ENCODE measurements around the gene COPB1.

Gene COPB1

GRCh38 chr11:14448240-14448639, 51.4 kb downstream of the COPB1 start:
- no peak overlapping the region for H3K27ac ChIP-seq
- TF ChIP-seq ZFX (IDR thresholded peaks at IDR 0.05) (no peak), CTCF (conservative IDR thresholded peaks at IDR 0.05) (no peak)

- no peak for TF ChIP-seq CTCF (conservative IDR thresholded peaks at IDR 0.05)
- no peak for TF ChIP-seq ZFX (IDR thresholded peaks at IDR 0.05)
- H3K27ac ChIP-seq, result no peak overlapping the region
Observed at GRCh38 chr11:14446701-14447169, 52.9 kb downstream of the COPB1 start.

DNA sequence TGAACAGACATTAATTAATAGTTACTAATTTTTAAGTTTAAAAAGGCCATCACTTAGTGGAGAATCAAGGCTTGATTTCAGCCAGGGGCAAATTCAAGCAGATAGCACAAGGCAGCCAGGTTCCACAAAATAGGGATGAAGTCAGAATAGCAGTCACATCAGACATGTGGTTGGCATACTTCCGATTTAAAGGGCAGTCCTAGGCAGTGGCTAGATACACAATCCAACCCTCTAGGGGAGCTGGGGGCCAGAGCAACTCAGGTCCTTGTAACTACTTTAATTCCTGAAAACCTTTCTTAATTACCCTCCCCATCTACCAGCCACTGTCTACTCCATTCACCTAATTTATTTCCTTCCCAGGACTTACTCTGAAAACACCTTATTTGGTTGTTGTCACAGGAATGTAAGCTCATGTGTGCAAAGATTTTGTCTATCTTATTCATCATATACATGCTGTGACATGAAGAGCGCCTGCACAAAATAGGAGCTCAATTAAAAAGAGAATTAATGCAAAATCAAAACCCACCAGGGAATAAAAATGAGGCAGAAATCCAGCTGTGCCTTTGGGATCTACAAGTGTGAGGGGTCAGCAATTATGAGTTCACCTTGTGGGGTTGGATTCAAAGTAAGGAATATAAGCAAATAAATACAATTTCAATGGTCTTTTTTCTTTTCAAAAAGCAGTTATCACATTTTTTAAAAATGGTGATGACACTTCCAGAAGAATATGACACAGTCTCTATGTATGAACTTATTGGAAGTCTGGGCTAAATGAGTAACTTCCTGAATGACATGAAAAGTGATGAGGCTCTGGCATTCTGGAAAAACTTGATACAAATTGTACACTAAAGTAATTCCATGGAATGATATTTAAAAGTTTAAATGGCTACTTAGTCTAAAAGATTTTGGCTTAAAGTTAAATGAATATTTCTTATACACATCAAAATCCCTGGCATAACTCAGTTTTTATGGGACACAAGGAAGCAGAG, 53.8 kb downstream of the COPB1 start:
- no peak for TF ChIP-seq CTCF (conservative IDR thresholded peaks at IDR 0.05)
- TF ChIP-seq ZFX (IDR thresholded peaks at IDR 0.05), result no peak

GRCh38 chr11:14444441-14445189, 55.0 kb downstream of the COPB1 start:
- no peak for TF ChIP-seq CTCF (conservative IDR thresholded peaks at IDR 0.05)
- no peak for TF ChIP-seq ZFX (IDR thresholded peaks at IDR 0.05)

More for the DNA sequence above, 53.8 kb downstream of the COPB1 start:
- no peak overlapping the region for H3K27ac ChIP-seq

DNA sequence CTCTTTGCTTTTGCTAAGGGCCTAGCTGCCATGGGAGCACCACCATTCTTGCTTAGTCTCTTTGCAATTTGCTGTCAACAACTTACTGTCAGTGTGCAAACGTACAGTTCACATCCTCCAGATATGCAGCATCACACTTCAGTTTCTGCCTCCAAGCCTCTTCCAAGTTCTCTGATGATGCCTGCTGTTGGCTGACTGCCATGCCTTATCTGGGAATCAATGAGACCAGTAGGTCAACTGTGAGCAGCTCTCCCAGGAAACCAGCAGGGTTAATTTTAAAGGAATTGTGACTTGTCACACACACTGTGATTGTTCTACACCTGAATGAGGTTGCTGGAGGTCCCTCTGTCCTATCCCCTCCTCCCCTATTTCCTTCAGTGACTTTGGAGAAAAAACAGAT, 56.0 kb downstream of the COPB1 start:
- TF ChIP-seq ZFX (IDR thresholded peaks at IDR 0.05) (no peak), CTCF (conservative IDR thresholded peaks at IDR 0.05) (no peak)
- H3K27ac ChIP-seq, result no peak overlapping the region

More at GRCh38 chr11:14444441-14445189, 55.0 kb downstream of the COPB1 start:
- H3K27ac ChIP-seq, result no peak overlapping the region

DNA sequence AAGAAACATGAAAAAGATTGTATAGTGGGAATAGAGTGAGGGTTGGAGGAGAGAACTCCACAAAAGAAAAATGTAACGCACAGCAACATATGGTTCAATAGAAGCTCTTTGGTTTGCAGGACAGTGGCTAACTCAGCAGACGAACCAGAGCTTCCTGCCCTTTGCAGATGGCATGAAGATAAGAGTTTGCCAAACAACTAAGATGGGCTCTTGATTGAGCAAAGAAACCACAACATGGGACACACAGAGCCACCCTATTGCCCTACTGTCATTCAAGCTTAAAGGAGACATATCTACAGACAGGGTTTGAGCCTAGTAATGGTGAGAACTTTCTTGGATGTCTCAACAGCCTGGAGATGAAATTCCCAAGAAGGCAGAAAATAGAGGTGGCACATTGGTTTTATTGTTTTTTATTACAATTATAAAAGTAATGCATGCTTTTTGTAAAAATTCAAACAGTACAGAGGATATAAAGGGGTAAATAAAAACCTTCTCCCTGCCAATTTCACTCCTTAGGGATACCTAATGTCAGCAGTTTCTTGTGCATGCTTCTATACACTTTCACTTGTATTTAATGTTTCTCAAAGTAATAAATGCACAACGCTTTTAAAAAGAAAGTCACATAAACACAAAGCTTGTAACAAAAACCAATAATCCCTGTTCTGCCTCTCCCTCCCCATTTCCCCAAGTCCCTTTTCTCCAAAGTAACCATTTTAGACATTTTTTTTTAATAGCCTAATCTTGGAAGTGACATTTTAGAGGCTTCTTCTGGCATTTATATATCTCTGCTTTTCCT, 63.7 kb downstream of the COPB1 start:
- H3K27ac ChIP-seq, result no peak overlapping the region

More for the DNA sequence above, 63.7 kb downstream of the COPB1 start:
- TF ChIP-seq CTCF (conservative IDR thresholded peaks at IDR 0.05) (no peak), ZFX (IDR thresholded peaks at IDR 0.05) (no peak)

Measured in C4-2B (cell line).